ENCODE results near the gene P3R3URF. TPM values are rescaled to one million over a fixed set of nuclear protein-coding genes. Genes with fewer than 3 reads are reported as not detected.

The P3R3URF gene
- polyA plus RNA-seq, 2 donors: not detected

DNA sequence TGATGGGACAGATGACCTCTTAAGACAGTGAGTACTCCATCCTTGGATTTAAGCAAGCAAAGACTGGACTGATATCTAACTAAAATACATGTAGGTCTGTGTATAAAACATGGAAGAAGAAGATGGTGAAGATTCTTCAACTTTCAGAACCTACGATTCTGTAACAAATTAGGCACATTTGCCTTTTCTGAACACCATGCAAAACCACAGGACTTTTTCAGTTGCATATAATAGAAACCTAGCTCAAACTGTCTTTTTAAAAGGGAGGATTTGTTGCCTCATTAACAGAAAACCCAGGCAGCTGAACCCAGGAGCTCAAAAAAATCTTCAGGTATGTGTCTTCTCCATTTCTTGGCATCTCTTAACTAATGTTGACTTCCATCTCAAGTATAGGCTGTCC, 16.1 kb downstream of the P3R3URF start:
- no peak overlapping the region for H3K27ac ChIP-seq (ENCODE audit: low read depth in 2 of 2, low read length in 1 of 2)
- H3K27me3 ChIP-seq (ENCODE audit: control insufficient read depth in 1 of 2, insufficient read depth in 2 of 2, low read length in 2 of 2): no peaks in the 10 kb centered on the region
- H3K9me3 ChIP-seq (ENCODE audit: control insufficient read depth in 2 of 2, insufficient read depth in 1 of 2, low read depth in 1 of 2, low read length in 1 of 2): no peaks in the 10 kb centered on the region
- 89 to 90% methylated on average over 1 of the region's 1 CpG for WGBS, 2 donors
- H3K4me3 ChIP-seq (ENCODE audit: low read depth in 1 of 2, low read length in 2 of 2): no peak overlapping the region
- no peaks in the 10 kb centered on the region for H3K36me3 ChIP-seq (ENCODE audit: control insufficient read depth in 2 of 2, insufficient read depth in 2 of 2, low read length in 1 of 2)
- no peaks in the 10 kb centered on the region for H3K4me1 ChIP-seq (ENCODE audit: control insufficient read depth in 2 of 2, insufficient read depth in 2 of 2, low read length in 1 of 2)

DNA sequence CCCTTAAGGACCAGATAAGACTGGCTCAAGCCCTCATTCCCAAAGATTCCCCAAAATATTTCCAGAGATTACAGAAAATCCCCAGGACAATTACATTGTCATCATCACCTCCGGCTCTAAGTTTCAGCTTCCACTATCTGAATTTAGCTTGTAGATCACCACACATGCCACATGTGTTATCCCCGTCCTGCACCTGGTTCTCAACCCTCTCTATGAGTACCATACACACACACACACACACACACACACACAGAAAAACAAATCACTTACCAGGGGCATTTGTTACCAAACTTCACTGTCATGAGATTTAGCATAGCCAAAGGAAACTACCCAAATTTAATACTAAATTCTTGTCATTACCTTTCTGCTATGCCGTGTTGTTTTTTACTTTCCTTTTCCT, 16.8 kb downstream of the P3R3URF start:
- no peaks in the 10 kb centered on the region for H3K4me1 ChIP-seq (ENCODE audit: control insufficient read depth in 2 of 2, insufficient read depth in 2 of 2, low read length in 1 of 2)
- WGBS, 2 donors: 76 to 77% methylated on average over 3 of the region's 3 CpGs
- no peaks in the 10 kb centered on the region for H3K36me3 ChIP-seq (ENCODE audit: control insufficient read depth in 2 of 2, insufficient read depth in 2 of 2, low read length in 1 of 2)

DNA sequence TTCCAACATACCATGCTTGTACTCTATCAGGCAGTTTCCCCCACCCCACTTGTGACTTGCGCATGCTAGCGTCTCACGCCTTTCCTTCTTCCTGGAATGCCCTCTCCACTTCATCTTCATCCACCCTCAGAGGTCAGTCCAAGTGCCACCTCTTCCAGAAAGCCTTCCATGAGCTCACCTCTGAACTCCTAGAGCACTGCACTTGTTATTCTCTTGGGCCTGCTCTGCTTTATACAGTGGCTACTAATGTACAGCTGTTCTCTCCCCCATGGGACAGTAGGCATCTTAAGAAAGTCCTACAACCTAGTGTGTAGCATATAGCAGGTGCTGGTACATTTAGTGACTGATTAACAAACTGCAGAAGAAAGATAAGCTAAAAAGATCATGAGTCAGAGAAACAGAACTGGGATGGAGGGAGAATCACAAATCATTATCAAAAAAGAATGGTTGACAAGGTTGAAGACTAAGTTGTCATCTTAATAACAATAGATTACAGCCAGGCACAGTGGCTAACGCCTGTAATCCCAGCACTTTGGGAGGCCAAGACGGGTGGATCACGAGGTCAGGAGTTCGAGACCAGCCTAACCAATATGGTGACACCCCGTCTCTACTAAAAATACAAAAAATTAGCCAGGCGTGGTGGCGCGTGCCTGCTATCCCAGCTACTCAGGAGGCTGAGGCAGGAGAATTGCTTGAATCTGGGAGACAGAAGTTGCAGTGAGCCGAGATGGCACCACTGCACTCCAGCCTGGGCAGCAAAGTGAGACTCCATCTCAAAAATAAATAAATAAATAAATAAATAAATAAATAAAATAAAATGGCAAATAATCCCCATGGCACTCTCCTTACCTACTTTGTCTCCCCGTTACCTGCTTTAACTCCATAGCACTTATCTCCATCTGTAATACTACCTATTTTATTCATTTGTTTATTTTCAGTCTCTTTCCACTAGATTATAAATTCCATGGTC, 17.7 kb downstream of the P3R3URF start:
- Histone ChIP-seq H3K9me3 (ENCODE audit: control insufficient read depth in 2 of 2, insufficient read depth in 1 of 2, low read depth in 1 of 2, low read length in 1 of 2) (no peaks in the 10 kb centered on the region), H3K36me3 (ENCODE audit: control insufficient read depth in 2 of 2, insufficient read depth in 2 of 2, low read length in 1 of 2) (no peaks in the 10 kb centered on the region), H3K27ac (ENCODE audit: low read depth in 2 of 2, low read length in 1 of 2) (no peak overlapping the region), H3K27me3 (ENCODE audit: control insufficient read depth in 1 of 2, insufficient read depth in 2 of 2, low read length in 2 of 2) (no peaks in the 10 kb centered on the region), H3K4me3 (ENCODE audit: low read depth in 1 of 2, low read length in 2 of 2) (no peak overlapping the region), H3K4me1 (ENCODE audit: control insufficient read depth in 2 of 2, insufficient read depth in 2 of 2, low read length in 1 of 2) (no peaks in the 10 kb centered on the region)
- 90 to 95% methylated on average over 13 of the region's 13 CpGs for WGBS, 2 donors

More for the DNA sequence above, 16.8 kb downstream of the P3R3URF start:
- no peak overlapping the region for H3K27ac ChIP-seq (ENCODE audit: low read depth in 2 of 2, low read length in 1 of 2)
- no peaks in the 10 kb centered on the region for H3K9me3 ChIP-seq (ENCODE audit: control insufficient read depth in 2 of 2, insufficient read depth in 1 of 2, low read depth in 1 of 2, low read length in 1 of 2)
- no peak overlapping the region for H3K4me3 ChIP-seq (ENCODE audit: low read depth in 1 of 2, low read length in 2 of 2)
- H3K27me3 ChIP-seq (ENCODE audit: control insufficient read depth in 1 of 2, insufficient read depth in 2 of 2, low read length in 2 of 2): no peaks in the 10 kb centered on the region

DNA sequence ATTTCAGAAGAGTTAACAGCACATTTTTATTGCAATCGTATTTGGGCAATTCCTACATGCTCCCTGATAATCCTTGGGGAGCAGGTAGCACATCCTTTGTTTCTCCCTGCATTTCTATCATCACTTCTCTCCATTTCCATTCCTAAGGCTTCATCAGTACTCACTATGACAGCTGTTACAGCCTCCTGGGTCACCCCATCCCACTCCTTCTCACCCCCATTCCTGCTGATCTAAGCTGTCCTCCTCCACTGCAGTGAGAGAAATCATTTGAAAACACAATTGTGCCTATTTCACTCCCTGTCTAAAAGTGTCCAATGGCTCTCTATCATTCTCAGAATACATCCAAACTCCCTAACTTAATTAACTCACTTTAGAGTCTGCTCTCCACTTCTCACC, 18.4 kb downstream of the P3R3URF start:
- H3K4me3 ChIP-seq (ENCODE audit: low read depth in 1 of 2, low read length in 2 of 2): no peak overlapping the region
- no peaks in the 10 kb centered on the region for H3K27me3 ChIP-seq (ENCODE audit: control insufficient read depth in 1 of 2, insufficient read depth in 2 of 2, low read length in 2 of 2)
- H3K9me3 ChIP-seq (ENCODE audit: control insufficient read depth in 2 of 2, insufficient read depth in 1 of 2, low read depth in 1 of 2, low read length in 1 of 2): no peaks in the 10 kb centered on the region
- H3K36me3 ChIP-seq (ENCODE audit: control insufficient read depth in 2 of 2, insufficient read depth in 2 of 2, low read length in 1 of 2): no peaks in the 10 kb centered on the region
- WGBS, 2 donors: 88 to 100% methylated on average over 1 of the region's 1 CpG
- H3K4me1 ChIP-seq (ENCODE audit: control insufficient read depth in 2 of 2, insufficient read depth in 2 of 2, low read length in 1 of 2): no peaks in the 10 kb centered on the region
- no peak overlapping the region for H3K27ac ChIP-seq (ENCODE audit: low read depth in 2 of 2, low read length in 1 of 2)

DNA sequence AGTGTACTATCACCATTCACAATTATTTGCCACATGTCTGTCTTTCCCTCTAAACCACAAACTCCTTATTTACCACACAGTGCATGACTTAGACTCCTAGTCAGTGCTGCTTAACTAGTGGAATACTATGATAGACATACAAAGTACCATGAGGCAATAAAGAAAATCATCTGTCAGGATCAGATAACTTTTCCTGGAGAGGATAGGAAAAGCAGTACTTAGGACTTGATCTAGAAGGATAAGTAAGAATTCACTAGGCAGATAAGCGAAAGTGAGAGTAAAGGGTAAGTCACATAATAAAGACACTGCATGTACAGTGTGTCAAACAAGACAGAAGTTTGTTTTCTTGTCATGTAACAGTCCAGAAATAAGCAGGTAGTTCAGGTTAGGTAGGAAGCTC, 22.6 kb downstream of the P3R3URF start:
- Histone ChIP-seq H3K4me1 (ENCODE audit: control insufficient read depth in 2 of 2, insufficient read depth in 2 of 2, low read length in 1 of 2) (no peaks in the 10 kb centered on the region), H3K36me3 (ENCODE audit: control insufficient read depth in 2 of 2, insufficient read depth in 2 of 2, low read length in 1 of 2) (no peaks in the 10 kb centered on the region), H3K9me3 (ENCODE audit: control insufficient read depth in 2 of 2, insufficient read depth in 1 of 2, low read depth in 1 of 2, low read length in 1 of 2) (no peaks in the 10 kb centered on the region), H3K27ac (ENCODE audit: low read depth in 2 of 2, low read length in 1 of 2) (no peak overlapping the region), H3K27me3 (ENCODE audit: control insufficient read depth in 1 of 2, insufficient read depth in 2 of 2, low read length in 2 of 2) (no peaks in the 10 kb centered on the region), H3K4me3 (ENCODE audit: low read depth in 1 of 2, low read length in 2 of 2) (no peak overlapping the region)
- WGBS, 2 donors: 100% methylated on average over 1 of the region's 1 CpG

DNA sequence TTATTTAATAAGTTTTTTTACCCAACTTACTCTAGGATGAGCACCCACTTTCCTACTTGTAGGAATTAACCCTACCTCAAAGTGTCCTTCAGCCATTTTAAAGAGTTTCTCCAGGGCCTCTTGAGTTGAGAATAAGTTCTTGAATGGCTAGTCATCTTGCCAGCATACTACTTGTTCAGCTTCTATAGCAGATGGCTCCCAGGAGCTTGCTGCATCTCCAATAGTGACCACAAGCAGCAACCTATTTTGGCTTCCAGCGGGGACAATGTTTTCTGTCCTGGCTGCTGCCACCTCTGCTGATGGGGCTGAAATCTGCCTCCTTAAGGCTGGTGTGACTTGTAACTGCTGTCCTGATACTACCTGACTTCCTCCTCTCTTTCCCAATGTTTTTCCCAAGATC, 23.1 kb downstream of the P3R3URF start:
- 93 to 100% methylated on average over 1 of the region's 1 CpG for WGBS, 2 donors
- no peaks in the 10 kb centered on the region for H3K9me3 ChIP-seq (ENCODE audit: control insufficient read depth in 2 of 2, insufficient read depth in 1 of 2, low read depth in 1 of 2, low read length in 1 of 2)
- no peaks in the 10 kb centered on the region for H3K27me3 ChIP-seq (ENCODE audit: control insufficient read depth in 1 of 2, insufficient read depth in 2 of 2, low read length in 2 of 2)
- H3K4me1 ChIP-seq (ENCODE audit: control insufficient read depth in 2 of 2, insufficient read depth in 2 of 2, low read length in 1 of 2): no peaks in the 10 kb centered on the region
- no peak overlapping the region for H3K27ac ChIP-seq (ENCODE audit: low read depth in 2 of 2, low read length in 1 of 2)
- H3K36me3 ChIP-seq (ENCODE audit: control insufficient read depth in 2 of 2, insufficient read depth in 2 of 2, low read length in 1 of 2): no peaks in the 10 kb centered on the region
- H3K4me3 ChIP-seq (ENCODE audit: low read depth in 1 of 2, low read length in 2 of 2): no peak overlapping the region

DNA sequence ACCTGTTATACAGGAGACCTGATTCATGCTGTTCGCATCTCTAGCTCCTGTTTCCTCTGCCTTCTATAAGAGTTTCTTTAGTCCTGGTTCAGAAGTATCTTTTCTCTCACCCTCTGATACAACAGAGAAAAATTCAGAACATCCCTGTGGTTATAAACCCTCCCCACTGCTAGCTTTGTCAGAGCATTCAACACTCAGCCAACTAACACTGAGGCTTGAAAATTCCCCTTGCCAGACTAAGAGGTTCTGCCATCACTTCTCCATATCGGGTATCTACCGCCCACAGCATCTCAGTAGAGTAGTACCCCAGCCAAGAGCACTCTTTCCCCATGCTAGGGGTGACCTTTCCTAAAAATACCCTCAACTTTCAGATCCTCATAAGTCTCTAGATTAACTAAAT, 24.3 kb downstream of the P3R3URF start:
- no peaks in the 10 kb centered on the region for H3K36me3 ChIP-seq (ENCODE audit: control insufficient read depth in 2 of 2, insufficient read depth in 2 of 2, low read length in 1 of 2)
- WGBS, 2 donors: 84 to 85% methylated on average over 3 of the region's 3 CpGs
- no peaks in the 10 kb centered on the region for H3K4me1 ChIP-seq (ENCODE audit: control insufficient read depth in 2 of 2, insufficient read depth in 2 of 2, low read length in 1 of 2)
- H3K4me3 ChIP-seq (ENCODE audit: low read depth in 1 of 2, low read length in 2 of 2): no peak overlapping the region
- H3K9me3 ChIP-seq (ENCODE audit: control insufficient read depth in 2 of 2, insufficient read depth in 1 of 2, low read depth in 1 of 2, low read length in 1 of 2): no peaks in the 10 kb centered on the region
- H3K27ac ChIP-seq (ENCODE audit: low read depth in 2 of 2, low read length in 1 of 2): no peak overlapping the region
- H3K27me3 ChIP-seq (ENCODE audit: control insufficient read depth in 1 of 2, insufficient read depth in 2 of 2, low read length in 2 of 2): no peaks in the 10 kb centered on the region

DNA sequence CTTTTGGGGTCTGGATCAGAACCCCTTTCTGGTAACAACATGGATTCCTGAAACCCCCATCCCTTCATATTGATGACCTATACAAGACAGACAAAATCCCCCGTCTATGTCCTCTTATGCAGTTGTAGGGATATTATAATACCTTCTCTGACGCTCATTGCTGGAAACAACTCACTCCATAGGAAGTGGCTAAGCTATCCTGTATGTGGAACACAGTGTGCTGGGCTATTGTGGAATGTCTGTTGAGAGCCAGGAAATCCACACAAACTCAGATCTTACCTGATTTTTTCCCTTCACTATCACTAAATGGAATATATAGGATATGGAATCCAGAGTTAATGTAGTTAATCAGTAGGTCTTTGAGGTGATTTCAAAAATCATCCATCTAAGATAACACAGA, 26.2 kb downstream of the P3R3URF start:
- WGBS, 2 donors: 76 to 84% methylated on average over 2 of the region's 2 CpGs

DNA sequence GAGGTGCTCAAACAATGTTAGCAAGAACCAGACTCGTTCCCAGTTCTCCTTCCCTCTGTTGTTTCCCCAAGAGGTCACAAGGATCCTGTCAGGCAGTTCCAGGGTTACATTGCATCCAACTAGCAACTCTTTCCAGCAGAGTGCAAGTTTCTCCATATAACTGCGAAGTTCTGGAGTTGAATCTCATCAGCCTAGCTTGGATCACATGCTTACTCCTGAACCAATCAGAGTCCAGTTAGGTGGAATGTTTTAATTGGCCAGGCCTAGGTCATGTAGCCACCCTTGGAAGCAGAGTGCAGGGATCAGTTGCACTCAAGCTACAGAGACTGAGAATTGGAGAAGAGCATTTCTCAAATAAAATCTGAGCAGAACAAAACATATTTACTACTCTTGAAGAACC, 28.0 kb downstream of the P3R3URF start:
- 64 to 75% methylated on average over 2 of the region's 2 CpGs for WGBS, 2 donors
- no peaks in the 10 kb centered on the region for H3K4me1 ChIP-seq (ENCODE audit: control insufficient read depth in 2 of 2, insufficient read depth in 2 of 2, low read length in 1 of 2)
- H3K36me3 ChIP-seq (ENCODE audit: control insufficient read depth in 2 of 2, insufficient read depth in 2 of 2, low read length in 1 of 2): no peaks in the 10 kb centered on the region
- no peaks in the 10 kb centered on the region for H3K27me3 ChIP-seq (ENCODE audit: control insufficient read depth in 1 of 2, insufficient read depth in 2 of 2, low read length in 2 of 2)
- no peaks in the 10 kb centered on the region for H3K9me3 ChIP-seq (ENCODE audit: control insufficient read depth in 2 of 2, insufficient read depth in 1 of 2, low read depth in 1 of 2, low read length in 1 of 2)
- H3K27ac ChIP-seq (ENCODE audit: low read depth in 2 of 2, low read length in 1 of 2): no peak overlapping the region
- no peak overlapping the region for H3K4me3 ChIP-seq (ENCODE audit: low read depth in 1 of 2, low read length in 2 of 2)

More for the DNA sequence above, 26.2 kb downstream of the P3R3URF start:
- Histone ChIP-seq H3K27ac (ENCODE audit: low read depth in 2 of 2, low read length in 1 of 2) (no peak overlapping the region), H3K4me1 (ENCODE audit: control insufficient read depth in 2 of 2, insufficient read depth in 2 of 2, low read length in 1 of 2) (no peaks in the 10 kb centered on the region), H3K27me3 (ENCODE audit: control insufficient read depth in 1 of 2, insufficient read depth in 2 of 2, low read length in 2 of 2) (no peaks in the 10 kb centered on the region), H3K9me3 (ENCODE audit: control insufficient read depth in 2 of 2, insufficient read depth in 1 of 2, low read depth in 1 of 2, low read length in 1 of 2) (no peaks in the 10 kb centered on the region), H3K36me3 (ENCODE audit: control insufficient read depth in 2 of 2, insufficient read depth in 2 of 2, low read length in 1 of 2) (no peaks in the 10 kb centered on the region), H3K4me3 (ENCODE audit: low read depth in 1 of 2, low read length in 2 of 2) (no peak overlapping the region)

DNA sequence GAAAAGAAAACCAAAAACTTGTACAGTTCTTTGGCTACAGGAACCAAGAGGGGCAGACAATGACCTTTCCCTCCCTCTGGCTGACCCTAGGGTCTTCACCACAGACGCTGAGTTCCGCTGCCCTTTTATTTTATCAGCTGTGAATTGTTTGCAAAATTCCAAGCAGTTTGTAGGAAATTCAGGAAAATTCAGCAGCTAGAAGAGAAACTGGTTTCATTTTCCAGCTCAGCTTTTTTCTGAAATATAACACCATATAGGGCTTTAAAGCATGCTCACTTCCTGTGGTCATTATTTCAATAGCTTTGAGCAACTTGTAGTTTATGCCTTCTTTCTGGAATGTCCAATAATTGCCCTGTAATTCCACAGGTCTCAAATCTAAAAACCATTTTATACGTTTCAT, 38.4 kb downstream of the P3R3URF start:
- no peaks in the 10 kb centered on the region for H3K36me3 ChIP-seq (ENCODE audit: control insufficient read depth in 2 of 2, insufficient read depth in 2 of 2, low read length in 1 of 2)
- H3K4me1 ChIP-seq (ENCODE audit: control insufficient read depth in 2 of 2, insufficient read depth in 2 of 2, low read length in 1 of 2): peaks cover 0 to 4% of the 10 kb centered on the region in 2 donors
- H3K27ac ChIP-seq (ENCODE audit: low read depth in 2 of 2, low read length in 1 of 2): no peak overlapping the region
- H3K27me3 ChIP-seq (ENCODE audit: control insufficient read depth in 1 of 2, insufficient read depth in 2 of 2, low read length in 2 of 2): no peaks in the 10 kb centered on the region
- WGBS, 2 donors: 50 to 65% methylated on average over 3 of the region's 3 CpGs
- no peaks in the 10 kb centered on the region for H3K9me3 ChIP-seq (ENCODE audit: control insufficient read depth in 2 of 2, insufficient read depth in 1 of 2, low read depth in 1 of 2, low read length in 1 of 2)
- H3K4me3 ChIP-seq (ENCODE audit: low read depth in 1 of 2, low read length in 2 of 2): no peak overlapping the region

All from esophagus (tissue), 2 donors.